Measurements from ENCODE around the gene RNF187. TPM values are rescaled to one million over a fixed set of nuclear protein-coding genes. Genes with fewer than 3 reads are reported as not detected.

Gene RNF187
- total RNA-seq (2014; rRNA removed; shearing (Covaris generic)) = 55.6 and 56.5 TPM in 2 replicates
- 55.0 and 57.5 TPM in 2 replicates for polyA plus RNA-seq (2015; cell fraction: cytosol; rRNA removed)
- polyA plus RNA-seq (2015; cell fraction: nucleus; rRNA removed) = 24.8 and 28.7 TPM in 2 replicates

DNA sequence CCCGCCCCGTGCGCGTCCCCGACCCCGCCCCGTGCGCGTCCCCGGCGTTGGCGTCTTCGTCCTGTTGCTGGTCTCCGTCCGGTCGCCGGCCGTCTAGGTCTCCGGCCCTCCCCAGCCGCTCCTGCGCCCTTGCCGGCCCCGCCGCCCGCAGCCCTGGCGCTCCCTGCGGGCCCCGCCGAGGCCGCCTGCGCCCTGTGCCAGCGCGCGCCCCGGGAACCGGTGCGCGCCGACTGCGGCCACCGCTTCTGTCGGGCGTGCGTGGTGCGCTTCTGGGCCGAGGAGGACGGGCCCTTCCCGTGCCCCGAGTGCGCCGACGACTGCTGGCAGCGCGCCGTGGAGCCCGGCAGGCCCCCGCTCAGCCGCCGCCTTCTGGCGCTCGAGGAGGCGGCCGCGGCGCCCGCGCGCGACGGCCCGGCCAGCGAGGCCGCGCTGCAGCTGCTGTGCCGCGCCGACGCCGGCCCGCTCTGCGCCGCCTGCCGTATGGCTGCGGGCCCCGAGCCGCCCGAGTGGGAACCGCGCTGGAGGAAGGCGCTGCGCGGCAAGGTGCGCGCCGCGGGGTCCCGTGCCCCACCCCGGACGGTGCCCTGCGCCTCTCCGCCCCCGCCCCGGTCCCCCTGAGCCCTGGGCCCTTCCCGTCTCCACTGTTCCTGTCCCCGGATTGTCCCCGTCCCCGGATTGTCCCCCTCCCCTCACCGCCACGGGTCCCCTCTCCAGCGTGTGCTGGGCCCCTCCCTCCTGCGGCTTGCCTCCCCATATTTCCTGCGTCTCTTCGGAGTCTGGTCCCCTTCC lies at the start of gene RNF187:
RNF187 (plus strand) TSS at position 47 of the 789 bp plus-strand sequence.
- DNase-seq (ENCODE audit: low read depth) = no peak

DNA sequence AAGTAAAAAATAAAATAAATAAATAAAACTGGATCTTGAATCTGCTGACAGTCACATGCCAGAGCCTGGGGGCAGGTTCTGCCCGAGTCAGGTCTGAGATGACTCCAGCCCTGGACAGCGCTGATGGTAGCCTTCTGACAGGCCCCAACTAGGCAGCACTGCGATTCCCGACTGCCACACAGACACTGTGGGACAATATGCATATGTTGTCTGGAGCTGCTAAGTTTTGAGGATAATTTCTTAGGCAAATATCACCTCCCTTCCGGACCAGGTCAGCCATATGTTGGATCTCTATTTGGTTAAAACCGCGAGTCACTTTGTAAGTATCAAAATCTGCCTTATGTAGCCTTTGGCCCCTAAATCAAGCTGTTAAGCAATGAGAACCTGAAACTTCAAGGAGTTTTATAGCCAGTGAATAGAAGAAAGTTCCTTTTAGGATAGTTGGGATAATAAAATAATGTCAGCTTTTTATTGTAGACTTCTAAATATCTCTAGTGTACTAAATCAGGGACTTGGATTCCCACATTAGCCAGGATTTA lies 49.7 kb upstream of the RNF187 start:
- DNase-seq (ENCODE audit: low read depth) = no peak

- no peak for DNase-seq (ENCODE audit: low read depth)
These were observed 48.9 kb upstream of the RNF187 start for GRCh38 chr1:228438266-228438665.

DNA sequence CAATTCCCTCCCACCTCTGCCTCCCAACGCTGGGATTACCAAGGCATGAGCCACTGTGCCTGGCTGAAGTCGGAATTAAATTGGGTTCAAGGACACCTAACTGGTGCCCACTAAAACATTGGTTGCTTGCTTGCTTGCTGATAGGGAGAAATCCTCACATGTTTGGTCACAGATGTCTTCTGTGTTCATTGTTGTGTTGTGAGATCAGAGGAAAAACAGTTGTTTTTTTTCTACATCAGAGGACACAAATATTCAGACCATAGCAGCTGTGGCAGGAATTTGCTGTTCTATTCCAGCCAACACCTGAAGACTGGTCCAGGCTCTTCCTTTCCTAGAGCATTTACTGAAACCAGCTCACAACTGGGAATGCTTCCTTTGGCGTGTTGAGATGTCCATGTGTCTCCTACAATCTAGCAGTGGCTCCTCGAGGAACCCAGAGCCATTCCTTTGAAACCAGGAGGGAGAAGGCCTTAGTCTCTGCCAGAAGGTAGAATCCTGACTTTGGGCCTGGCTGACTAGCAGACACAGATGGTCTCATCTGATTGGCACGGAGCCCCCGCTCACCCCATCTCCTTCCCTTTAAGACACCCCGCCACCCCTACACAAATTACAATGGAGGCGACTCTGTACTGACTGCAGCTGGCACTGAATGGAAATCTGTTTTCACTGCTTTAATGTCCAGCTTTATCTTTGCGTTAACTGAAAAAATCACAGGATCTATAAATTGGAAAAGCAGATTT lies 46.3 kb upstream of the RNF187 start:
- DNase-seq (ENCODE audit: low read depth) = no peak

DNA sequence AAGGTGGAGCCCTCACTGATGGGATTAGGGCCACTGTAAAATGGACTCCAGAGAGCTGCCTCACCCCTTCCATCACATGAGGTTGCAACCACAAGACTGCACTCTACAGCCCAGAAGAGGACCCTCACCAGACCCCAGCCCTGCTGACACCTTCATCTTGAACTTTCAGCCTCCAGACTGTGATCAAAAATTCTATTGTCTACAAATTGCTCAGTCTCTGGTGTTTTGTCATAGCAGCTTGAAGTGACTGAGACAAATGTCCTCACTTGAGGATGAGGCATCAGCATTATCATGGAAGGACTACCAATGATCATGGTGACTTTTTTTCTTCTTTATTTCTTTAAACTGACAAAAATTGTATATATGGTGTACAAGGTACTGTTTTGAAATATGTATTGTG lies 43.8 kb upstream of the RNF187 start:
- DNase-seq (ENCODE audit: low read depth) = no peak

- no peak for DNase-seq (ENCODE audit: low read depth)
These were observed 41.7 kb upstream of the RNF187 start for GRCh38 chr1:228445490-228445842.

GRCh38 chr1:228445843-228446650 lies 41.1 kb upstream of the RNF187 start:
- no peak for DNase-seq (ENCODE audit: low read depth)

DNA sequence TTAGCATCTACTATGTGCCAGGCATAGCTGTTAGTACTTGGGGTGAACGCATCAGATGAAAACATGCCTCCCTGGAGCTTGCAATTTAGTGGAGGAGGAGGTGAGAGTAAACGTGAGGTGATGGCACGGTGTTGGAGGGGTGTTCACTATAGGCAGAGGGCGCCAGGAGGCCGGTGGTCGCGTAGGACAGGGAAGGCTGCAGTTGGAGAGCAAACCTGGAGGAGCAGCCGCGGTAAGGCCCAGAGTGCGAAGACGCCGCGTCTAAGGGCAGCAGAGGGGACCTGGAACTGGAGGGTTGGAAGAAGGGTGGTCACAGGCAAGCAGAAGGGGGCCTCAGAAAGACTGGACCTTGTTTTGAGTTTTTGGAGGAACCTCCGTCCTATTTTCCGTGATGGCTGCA lies 40.3 kb upstream of the RNF187 start:
- no peak for DNase-seq (ENCODE audit: low read depth)

DNA sequence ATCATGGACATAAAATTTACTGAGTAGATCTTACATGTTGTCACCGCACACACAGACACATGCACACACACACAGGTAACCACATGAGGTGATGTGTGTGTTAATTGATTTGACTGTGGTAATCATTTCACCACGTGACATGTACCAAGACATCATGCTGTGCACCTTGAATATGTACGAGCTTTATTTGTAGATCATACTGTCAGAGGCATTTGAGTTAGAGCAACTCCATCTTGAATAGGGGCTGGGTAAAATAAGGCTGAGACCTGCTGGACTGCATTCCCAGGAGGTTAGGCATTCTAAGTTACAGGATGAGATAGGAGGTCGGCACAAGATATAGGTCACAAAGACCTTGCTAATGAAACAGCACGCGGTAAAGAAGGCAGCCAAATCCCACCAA lies 38.8 kb upstream of the RNF187 start:
- DNase-seq (ENCODE audit: low read depth) = no peak

DNA sequence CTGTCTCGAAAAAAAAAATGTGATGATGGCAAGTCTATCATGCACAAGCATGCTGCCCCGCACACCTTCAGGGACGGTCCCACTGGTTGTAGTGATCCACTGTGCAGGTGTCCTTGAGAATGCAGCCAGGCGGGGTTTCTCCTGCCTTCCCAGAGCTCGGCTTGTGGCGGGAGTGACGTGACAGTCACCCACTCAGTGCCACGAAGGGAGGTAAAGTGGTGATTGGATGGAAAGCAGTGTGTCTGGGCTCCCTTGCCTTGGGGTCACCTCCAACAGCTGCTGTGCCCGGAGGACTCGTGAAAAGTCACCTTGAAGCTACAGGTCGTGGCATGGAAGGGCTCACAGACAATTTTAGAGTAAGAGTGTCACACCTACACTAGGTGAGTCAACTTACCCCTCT lies 37.0 kb upstream of the RNF187 start:
- DNase-seq (ENCODE audit: low read depth) = no peak

GRCh38 chr1:228452194-228453021 lies 34.8 kb upstream of the RNF187 start:
- DNase-seq (ENCODE audit: low read depth) = peak; percentile 58

- DNase-seq (ENCODE audit: low read depth) = no peak
These were observed 34.1 kb upstream of the RNF187 start for GRCh38 chr1:228453022-228453560.

DNA sequence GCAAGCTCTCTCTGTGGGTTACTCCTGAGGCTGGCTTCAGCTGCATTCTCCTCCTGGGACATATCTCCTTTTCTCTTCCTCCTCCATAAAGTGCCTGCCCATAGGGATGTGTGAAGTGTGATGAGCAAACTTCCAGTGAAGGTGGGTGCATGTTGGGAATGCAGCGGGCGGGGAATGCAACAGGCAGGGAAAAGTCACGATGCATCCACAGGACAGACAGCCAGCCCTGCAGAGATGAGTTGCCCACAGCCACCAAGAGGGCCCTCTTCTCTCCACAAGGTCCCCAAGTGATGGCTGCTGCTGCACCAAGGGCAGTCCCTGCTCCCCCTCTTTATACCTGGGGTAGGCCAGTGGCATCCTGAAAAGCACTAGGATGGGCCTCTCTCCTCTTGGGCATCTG lies 33.6 kb upstream of the RNF187 start:
- no peak for DNase-seq (ENCODE audit: low read depth)

GRCh38 chr1:228454238-228454637 lies 32.9 kb upstream of the RNF187 start:
- no peak for DNase-seq (ENCODE audit: low read depth)

GRCh38 chr1:228455715-228456114 lies 31.5 kb upstream of the RNF187 start:
- DNase-seq (ENCODE audit: low read depth) = no peak

DNA sequence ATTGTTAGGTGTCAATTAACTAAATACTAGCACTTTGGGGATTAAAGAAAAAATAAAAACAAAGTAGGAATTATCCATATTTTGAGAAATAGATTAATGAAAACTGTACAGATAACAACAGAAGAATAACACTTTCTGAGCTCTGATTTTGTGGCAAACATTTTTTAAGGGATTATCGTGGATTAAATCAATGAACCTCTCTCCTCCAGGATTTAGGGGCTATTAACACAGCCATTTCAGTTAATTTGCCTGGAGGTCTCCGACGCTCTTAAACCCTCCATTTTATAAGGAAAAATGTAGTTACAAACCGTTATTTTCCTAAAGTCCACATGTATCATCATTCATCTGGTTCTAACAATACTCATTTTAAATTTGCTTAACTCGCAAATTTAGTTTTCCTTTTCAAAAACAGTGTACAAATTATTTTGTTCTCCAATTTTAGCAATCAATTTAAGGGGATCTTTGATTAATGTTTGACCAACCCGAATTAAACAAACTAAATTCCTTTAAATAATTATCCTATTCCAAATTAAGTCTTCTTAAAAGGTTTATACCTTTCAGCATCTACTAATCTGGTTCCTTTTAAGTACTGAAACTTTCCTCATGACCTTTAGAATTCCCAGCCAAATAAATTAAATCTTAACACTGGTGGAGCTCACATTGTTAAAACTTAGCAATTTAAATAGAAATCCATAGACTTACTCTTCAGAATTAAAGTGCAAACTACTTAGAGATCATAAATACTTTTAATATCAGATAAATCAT lies 30.7 kb upstream of the RNF187 start:
- DNase-seq (ENCODE audit: low read depth) = no peak

GRCh38 chr1:228457017-228457395 lies 30.2 kb upstream of the RNF187 start:
- no peak for DNase-seq (ENCODE audit: low read depth)

GRCh38 chr1:228457396-228458176 lies 29.6 kb upstream of the RNF187 start:
- DNase-seq (ENCODE audit: low read depth) = peak; percentile 97

All from HT1080 (cell line).